HG03175 (cell line): ENCODE data around the gene SERTAD1.
"Not testable (repeated sequence)": the region's sequence is repeated elsewhere in the genome, so short reads cannot be mapped to it uniquely, and the experiment has no call there.

Source experiments
- ATAC-seq: cut with Tn5 transposase; IDR thresholded peaks from one replicate; pipeline ENCODE4 v1.9.1; 2021; ENCODE audit warnings: mild to moderate bottlenecking, moderate library complexity; ENCODE audit not compliant: unreplicated experiment

The SERTAD1 gene

DNA sequence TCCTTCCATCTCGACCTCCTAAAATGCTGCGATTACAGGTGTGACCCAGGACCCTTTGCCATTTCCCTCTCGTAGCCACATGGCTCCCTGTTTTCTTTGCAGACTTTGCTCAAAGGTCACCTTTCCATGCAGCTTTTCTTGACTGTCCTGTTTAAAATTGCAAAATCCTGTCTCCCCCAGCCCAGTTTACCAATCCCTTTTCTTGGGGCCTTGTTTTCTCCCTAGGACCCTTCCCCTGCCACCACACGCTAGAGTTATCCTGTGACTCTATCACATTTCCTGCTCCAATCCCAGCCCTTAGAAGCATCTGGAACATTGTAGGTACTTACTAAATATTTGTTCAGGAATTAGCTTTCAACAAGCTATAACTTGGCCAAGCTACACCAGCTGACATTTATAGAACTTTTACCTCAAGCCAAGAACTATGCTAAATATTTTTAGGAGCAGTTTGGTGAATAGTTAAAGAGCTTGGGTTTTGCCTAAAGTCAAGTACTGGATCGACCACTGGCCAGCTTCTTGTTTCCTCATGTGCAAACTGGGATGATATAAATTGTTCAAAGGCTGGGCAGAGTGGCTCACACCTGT lies 27.5 kb upstream of the SERTAD1 start:
- no peak for ATAC-seq

DNA sequence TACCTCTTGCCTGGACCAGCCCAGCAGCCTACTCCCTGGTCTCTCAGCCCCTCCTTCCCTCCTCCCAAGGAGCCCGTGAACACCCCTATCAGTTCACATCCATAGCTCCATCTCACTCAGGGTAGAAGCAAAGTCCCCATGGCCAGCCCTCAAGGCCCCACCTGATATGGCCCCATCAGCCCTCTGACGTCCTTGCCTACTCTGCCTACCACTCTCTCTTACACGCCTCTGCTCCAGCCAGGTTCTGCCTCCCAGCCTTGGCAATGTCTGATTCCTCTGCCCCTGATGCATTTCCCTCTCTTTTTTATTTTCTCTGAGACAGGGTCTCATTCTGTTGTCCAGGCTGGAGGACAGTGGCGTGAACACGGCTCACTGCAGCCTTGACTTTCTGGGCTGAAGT lies 26.2 kb upstream of the SERTAD1 start:
- no peak for ATAC-seq

DNA sequence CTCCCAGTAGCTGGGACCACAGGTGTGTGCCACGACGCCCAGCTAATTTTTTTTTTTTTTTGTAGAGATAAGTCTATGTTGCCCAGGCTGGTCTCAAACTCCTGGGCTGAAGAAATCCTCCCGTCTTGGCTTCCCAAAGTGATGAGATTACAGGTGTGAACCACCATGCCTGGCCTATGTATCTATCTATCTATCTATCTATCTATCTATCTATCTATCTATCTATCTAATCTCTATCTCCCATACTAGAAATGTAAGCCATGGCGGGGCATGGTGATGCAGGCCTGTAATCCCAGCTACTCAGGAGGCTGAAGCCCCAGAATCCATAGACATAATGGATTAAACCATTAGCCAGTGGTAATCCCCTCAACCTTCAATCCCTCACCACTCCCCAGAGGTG lies 24.9 kb upstream of the SERTAD1 start:
- no peak for ATAC-seq

DNA sequence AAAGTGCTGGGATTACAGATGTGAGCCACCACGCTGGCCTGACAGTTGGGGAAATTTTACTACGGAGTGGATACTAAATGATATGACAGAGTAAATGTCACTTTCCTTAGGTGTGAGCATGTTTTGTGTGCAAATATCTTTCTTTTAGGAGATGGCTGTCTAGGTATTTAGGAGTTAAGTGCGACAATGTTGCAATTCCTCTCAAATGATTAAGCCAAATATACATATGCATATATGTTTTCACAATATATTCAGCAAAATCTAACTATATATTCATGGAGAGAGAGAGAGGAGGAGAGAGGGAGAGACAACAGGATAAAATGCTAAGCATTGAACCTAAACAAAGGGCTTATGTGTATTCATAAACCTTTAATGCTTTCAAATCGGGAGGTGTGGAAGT lies 23.7 kb upstream of the SERTAD1 start:
- ATAC-seq = no peak

DNA sequence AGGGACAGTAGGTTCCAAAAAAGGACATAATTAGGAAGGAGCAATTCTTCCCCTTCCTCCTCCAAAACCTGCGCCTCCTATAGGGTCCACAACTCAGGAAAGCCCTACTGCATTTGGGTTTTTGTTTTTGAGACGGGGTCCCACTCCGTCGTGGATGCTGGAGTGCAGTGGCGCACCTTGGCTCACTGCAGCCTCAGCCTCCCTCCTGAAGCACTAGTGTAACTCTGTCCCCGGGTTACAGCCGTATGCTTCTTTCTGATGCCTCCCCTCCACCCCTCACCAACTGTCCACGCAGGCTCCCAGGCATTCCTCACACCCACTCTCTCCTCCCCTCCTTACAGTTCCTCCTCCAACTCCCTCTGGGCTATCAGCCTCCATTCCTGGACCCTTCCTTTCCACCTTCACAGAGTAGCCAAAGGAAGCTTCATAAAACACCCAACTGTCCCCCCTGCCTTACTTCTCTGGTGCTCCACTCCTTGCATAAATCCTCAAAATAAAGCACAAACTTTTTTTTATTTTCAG lies 20.5 kb upstream of the SERTAD1 start:
- ATAC-seq = no peak

DNA sequence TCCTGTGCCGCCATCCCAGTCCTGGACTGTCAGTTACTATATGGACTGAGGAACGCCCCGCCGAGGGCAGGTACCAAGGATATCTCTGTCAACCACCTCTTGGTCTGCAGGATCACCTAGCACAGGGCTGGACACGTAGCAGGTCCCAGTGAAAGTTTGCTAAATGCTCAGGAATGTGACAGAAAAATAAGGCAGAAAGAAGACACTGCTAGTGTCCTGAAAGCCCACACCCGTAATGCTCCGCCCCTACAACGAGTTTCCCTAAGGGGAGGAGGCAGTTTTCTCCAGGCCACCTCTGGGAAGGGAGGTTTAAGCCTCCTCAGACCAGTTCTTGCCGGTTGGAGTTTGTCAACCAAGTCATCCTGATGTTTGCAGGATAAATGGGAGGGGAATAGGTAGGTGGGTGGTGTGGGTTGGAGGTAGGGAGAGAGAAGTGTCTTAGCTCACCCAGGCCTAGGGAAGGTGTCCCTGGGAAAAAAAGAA lies 20.0 kb upstream of the SERTAD1 start:
- ATAC-seq = no peak

DNA sequence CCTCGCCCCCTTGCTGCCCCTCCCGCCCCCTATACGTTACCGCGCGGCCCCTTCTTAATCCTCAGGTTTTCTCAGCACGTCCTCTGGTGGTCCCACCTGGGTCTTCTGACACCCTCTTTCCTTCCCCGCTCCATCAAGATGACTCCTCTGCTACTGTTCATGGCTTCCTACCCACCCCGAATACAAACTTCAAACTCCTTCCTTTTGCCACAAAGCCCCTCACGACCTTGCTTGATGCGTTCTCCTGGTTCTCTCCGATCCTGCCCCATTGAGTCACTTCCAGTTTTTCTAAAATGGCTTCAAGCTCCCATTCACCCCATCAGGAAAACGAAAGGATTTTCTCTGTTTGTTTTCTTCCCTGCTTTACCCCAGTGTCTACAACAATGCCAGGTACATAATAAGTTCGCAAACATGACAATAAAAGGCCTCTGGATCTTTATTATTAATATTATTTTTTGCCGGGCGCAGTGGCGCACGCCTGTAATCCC lies 19.1 kb upstream of the SERTAD1 start:
- no peak for ATAC-seq

DNA sequence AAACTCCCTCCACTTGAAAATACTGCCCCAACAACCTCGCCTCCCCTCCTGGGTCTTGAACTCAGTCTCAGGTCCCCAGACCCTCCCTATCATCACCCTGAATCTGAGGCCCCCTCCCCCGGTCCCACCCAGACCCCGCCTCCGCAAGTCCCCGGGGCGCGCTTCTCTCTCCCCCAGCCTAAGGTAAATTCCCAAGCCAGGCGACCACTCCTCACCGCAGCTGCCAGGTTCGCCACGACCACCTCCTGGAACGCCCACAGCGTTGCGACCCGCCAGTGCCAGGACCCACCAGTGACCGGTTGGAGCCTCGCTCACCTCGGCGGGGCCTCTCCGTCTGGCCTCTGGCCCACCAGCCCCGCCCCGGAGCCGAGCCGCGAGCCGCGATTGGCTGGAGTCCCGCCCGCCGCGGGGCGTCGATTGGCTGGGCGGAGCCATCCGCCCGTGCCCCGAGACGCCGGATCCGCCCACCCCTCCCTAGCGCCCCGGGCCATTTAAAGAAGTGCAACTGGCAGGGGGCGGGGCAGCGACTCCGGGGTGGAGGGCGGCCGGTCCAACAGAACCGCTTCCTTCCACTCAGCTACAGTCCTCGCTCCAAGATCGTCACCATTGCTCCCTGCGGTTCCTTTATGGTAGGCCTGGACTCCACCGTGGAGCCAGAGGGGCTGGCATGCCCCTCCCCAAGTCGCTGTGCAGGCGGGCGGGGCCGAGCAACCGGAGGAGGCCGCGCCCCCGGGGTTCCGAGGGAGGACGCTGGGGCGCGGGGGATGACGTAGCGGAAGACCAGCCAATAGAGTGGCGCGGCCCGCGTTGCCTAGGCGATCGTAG lies 18.4 kb upstream of the SERTAD1 start, which contains the start of gene SERTAD3:
Gene SERTAD3, minus strand, starts transcription at position 336 of the 825 bp plus-strand sequence. CDS start 2,255 bp downstream, outside the sequence.
- peak; percentile 72 for ATAC-seq

DNA sequence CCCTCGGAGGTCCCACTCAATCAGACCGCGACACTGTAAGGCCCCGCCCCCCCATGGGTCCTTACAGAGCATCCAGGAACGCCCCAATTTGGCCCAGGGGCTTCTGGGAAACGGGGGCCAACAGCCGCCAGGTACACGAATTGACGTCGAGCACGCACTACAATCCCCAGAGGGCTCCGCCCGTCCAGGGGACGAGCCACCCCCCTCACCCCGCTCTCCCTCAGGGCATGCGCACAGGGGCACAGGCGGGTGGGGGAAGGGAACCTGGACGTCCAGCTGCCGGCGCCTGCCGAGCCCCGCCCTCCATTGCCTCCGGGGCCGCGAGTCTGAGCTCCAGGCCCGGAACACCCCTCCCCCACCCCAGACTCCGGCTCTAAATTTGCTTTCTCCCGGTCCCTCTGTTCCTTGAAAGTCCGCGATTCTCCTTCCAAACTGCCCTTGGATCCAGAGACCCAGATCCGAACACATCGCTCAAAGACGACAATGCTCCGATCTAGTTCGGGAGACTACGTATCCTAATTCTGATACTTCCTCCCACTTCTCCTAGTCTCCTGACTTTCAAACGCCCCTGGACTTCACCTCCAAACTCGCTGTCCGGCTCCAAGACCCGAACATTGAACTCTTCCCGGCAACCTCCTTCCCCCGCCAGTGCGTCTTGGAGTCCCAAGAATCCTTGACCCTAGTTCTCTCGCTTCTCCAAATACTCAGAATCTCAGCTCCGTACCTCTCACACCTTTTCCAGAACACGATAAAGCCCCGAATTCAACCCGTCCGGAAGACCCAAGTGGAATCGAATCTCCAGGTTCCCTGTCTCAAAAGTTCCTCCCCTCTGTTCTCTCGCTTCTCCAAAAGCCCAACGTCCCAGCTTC lies 17.6 kb upstream of the SERTAD1 start:
- ATAC-seq = peak; percentile 71

DNA sequence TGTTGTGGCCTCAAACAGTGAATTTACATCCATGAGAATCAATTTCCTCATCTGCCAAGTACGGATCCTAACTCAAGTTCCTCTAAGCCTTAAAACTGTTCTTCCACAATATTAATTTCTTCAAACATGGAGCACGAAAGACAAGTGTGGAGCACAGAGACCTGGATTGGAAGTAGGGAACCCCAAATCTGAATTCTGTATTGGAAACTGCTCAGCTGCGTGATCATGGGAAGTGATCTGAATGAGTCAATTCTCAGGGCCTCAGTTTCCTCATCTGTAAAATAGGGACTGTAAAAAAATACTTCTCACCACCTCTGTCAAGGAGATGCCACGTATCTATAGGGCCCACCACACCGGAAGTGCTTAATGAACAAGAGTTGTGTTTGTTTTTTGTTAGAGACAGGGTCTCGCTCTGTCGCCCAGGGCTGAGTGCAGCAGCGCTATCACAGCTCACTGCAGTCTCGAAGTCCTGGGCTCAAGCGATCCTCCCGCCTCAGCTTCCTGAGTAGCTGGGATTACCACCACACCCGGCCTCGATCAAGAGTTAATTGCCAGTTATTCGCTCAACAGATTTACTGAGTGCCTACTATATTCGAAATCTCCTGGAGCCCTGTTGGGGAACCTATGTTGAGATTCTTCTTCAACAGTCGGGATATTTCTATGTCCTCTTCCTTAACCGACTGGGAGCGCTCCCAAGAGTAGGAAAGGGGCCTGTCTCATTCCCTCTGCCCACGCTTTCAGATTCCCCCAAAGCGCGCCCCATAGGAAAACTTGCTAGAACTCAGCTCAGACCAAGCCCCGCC lies 16.7 kb upstream of the SERTAD1 start:
- ATAC-seq = no peak

DNA sequence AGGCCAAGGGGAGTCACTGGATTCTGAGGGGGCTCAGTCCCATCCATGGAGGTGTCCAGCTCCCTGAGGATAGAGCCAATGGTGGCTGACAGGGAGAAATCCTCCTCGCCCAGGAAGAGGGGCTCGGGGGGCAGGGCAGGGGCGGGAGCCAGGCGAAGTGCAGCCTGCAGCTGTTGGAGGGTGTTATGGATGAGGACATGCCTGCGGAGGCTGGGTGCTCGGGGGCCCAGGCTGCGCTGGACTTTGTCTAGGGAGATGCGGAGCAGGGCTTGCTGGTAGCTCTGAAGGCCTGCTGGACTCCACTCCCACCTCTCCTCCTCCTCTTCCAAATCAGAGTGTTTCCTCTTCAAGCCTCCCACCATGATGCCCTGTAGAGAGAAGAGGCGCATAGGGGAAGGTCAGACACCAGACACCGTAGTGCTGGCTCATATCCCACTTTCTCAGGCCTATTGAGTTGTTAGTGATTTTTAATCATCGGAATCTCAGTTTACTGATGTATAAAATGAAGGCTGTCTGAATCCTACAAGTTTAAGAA lies 16.0 kb upstream of the SERTAD1 start:
- ATAC-seq = no peak

DNA sequence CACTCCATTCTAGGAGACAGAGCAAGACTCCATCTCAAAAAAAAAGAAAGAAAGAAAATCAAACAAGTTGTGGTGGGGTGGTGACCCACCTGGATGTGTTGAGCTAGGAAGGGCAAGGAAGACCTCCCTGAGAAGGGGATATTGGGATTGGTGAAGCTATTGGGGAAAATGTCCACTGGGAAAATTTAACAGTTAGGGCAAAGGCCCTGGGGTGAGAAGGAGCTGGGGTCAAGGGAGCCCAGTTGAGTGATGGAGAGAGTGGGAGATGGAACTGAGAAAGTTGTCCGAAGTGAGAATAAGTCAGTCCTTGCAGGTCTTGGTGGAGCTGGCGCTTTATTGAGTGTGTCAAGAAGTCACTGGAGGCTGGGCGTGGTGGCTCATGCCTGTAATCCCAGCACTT lies 12.5 kb upstream of the SERTAD1 start:
- no peak for ATAC-seq

DNA sequence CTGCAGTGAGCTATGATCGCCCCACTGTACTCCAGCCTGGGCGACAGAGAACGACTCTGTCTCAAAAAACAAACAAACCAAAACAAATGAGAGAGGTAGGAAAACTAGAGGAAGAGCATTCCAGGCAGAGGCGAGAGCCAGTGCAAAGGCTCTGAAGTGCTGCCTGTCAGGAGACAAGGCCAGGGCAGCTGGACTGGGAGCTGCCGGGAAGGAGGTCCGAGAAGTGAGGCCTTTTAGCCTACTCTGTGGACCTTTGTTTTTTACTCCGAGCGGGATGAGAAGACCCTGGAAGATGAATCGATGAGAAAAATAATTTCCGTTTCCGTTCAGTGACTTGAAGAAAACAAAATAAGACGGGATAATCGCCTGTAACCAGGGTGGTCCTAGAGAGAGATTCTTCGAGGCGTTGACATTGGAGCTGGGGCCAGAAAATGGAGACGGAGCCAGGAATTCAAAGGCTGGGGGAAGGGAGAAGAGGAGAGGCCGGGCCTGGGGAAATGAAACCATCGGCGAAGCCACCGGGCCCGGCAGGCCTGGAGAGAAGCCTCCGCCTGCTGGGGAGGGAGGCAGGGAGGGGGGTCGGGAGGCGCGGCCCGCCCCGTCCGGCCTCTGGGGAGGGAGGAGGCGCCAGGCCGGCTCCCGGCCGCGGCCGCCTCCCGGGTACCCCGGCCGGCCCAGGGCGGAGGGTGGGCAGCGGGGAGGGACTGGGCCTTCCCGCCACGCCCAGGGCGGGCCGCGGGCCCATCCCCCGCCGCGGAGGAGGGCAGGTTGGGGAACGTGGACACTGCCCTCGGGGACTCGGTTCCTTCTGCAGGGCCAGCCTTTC lies 7.8 kb upstream of the SERTAD1 start:
- ATAC-seq = peak; percentile 60

DNA sequence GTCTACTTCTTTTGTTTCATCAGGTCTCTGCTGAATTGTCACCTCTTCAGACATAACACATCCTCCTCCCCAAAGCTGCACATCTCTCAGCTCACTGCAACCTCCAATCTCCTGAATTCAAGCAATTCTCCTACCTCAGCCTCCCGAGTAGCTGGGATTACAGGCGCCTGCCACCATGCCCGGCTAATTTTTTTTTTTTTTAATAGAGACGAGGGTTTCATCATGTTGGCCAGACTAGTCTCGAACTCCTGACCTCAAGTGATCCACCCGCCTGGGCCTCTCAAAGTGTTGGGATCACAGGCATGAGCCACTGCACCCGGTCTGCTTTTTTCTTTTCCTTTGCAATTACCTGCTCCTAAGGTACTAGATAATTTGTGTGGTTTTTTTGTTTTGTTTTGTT lies 7.0 kb upstream of the SERTAD1 start:
- not testable (repeated sequence) for ATAC-seq

DNA sequence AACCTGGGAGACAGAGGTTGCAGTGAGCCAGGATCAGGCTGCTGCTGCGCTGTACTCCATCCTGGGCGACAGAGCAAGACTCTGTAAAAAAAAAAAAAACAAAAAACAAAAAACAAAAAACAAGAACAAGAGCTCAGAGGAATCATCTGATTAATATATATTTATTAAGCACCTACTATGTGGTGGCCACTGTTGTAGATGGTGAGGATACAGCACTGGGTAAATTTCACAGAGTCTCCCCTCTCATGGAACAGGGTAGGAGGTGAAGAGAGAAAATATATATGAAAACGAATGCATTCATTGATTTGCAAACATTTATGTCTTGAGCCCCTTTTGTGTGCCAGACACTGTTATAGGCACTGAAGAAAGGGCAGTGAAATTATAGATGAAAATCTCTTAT lies 5.9 kb upstream of the SERTAD1 start:
- ATAC-seq = no peak

DNA sequence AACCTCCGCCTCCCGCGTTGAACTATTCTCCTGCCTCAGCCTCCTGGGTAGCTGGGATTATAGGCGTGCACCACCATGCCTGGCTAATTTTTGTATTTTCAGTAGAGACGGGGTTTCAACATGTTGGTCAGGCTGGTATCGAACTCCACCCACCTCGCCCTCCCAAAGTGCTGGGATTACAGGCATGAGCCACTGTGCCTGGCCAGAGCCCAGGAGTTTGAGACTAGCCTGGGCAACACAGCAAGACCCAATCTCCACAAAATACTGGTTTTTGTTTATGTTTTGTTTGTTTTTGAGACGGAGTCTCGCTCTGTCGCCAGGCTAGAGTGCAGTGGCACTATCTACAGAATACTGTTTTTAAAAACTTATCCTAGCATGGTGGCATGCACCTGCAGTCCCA lies 4.5 kb upstream of the SERTAD1 start:
- ATAC-seq = not testable (repeated sequence)

DNA sequence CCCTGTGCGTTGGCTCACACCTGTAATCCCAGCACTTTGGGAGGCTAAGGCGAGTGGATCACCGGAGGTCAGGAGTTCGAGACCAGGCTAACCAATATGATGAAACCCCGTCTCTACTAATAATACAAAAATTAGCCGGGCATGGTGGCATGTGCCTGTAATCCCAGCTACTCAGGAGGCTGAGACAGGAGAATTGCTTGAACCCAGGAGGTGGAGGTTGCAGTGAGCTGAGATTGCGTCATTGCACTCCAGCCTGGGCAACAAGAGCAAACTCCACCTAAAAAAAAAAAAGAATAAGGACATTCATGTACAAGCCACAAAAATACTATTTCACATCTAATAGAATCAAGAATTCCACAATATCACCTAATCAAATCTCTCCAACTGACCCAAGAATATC lies 2.4 kb upstream of the SERTAD1 start:
- ATAC-seq = not testable (repeated sequence)

DNA sequence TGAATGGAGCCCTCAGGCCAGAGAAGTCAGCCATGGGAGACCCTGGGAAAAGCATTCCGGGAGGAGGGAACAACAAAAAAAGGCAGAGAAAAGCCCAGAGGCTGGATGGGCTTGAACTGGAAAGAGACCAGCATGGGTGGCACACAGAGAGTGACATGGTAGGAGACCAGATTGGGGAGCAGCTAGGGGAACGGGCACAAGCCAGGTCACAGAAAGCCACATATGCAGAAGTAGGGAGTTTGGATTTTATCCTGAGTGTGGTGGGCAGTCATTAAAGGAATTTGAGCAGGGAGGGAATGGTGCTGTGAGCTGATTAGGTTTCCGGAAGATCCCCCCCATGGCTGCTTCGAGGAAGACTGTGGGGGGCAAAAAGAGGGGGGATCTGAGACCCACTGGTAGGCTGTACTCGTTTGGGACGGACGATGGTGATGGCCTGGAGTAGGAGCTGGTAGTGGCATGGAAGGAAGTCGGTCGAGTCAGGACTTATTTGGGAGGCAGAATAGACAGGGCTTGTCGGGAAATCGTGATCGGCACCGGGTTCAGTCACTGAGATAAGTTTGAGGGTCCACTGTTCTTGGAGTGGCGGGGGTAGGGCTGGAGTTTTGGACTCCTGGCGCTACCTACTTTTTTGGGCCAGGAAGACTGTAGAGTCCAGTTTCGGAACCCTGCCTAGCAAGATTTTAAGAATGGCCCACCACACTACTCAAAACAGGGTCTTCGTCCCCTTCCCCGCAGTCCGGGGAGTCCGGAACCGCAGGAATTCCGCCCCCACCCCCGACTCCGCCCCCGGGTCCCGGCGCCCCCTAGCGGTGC lies 949 bp downstream of the SERTAD1 start:
- no peak for ATAC-seq
